CD14-positive monocyte (primary cell): ENCODE measurements around the gene BRF1. TPM values are rescaled to one million over a fixed set of nuclear protein-coding genes. Genes with fewer than 3 reads are reported as not detected.
A peak's percentile ranks its signal among the peaks of the same experiment; 100 is the strongest.

Experiments
- DNase-seq, 3 donors: peaks; one replicate each; pipeline ENCODE4 v3.0.0-alpha.2; 2011 to 2022
- H2AFZ ChIP-seq: 2 replicates; pipeline ENCODE4 v1.6.0; 2012; ENCODE audit warnings: mild to moderate bottlenecking, low read depth, low read length, inconsistent platforms; ENCODE audit not compliant: insufficient read depth, poor library complexity, severe bottlenecking
- H3K27ac ChIP-seq, 2 donors: 1 replicate in 1 of 2; 2 replicates in 1 of 2; pipeline ENCODE4 v1.5.1; 2012 to 2013; ENCODE audit warnings: low read length in 2 of 2, control low read depth in 1 of 2, inconsistent platforms in 1 of 2, low read depth in 1 of 2, mild to moderate bottlenecking in 1 of 2
- H3K27me3 ChIP-seq, 2 donors: one replicate each; pipeline versions ENCODE4 v1.6.0 to v1.6.1; 2011 to 2013; ENCODE audit warnings: low read length in 2 of 2; ENCODE audit not compliant: control insufficient read depth in 2 of 2, insufficient read depth in 2 of 2
- H3K36me3 ChIP-seq, 2 donors: replicated peaks in 1 of 2; 1 replicate in 1 of 2; 2 replicates in 1 of 2; pipeline versions ENCODE4 v1.5.1 to v1.6.1; 2012 to 2013; ENCODE audit warnings: low read length in 2 of 2, control low read depth in 1 of 2, inconsistent platforms in 1 of 2, mild to moderate bottlenecking in 1 of 2; ENCODE audit not compliant: insufficient read depth in 2 of 2, control insufficient read depth in 1 of 2
- H3K4me1 ChIP-seq, 2 donors: 1 replicate in 1 of 2; 2 replicates in 1 of 2; pipeline versions ENCODE4 v1.5.1 to v1.6.1; 2012 to 2013; ENCODE audit warnings: low read length in 2 of 2, control low read depth in 1 of 2, inconsistent platforms in 1 of 2, mild to moderate bottlenecking in 1 of 2, moderate library complexity in 1 of 2; ENCODE audit not compliant: insufficient read depth in 2 of 2, control insufficient read depth in 1 of 2
- H3K4me2 ChIP-seq: replicated peaks from 2 replicates; pipeline ENCODE3; 2012; ENCODE audit warnings: low read length, moderate library complexity, mild to moderate bottlenecking; ENCODE audit not compliant: poor library complexity, severe bottlenecking; ENCODE audit errors: extremely low read depth
- H3K4me3 ChIP-seq, 3 experiments: fragments of 200-600 bp in 1 of 3; sonication (generic) in 1 of 3; replicated peaks in 1 of 3; 1 replicate in 2 of 3; 2 replicates in 1 of 3; pipeline ENCODE4 v1.5.1; 2011 to 2013; ENCODE audit warnings: low read length in 3 of 3, mild to moderate bottlenecking in 3 of 3, control low read depth in 2 of 3, low read depth in 2 of 3, inconsistent platforms in 1 of 3, moderate library complexity in 1 of 3
- H3K79me2 ChIP-seq: 2 replicates; pipeline ENCODE4 v1.6.0; 2012; ENCODE audit warnings: mild to moderate bottlenecking, control low read depth, inconsistent platforms, low read length, moderate library complexity; ENCODE audit not compliant: insufficient read depth
- H3K9ac ChIP-seq: 2 replicates; pipeline ENCODE4 v1.6.0; 2017; ENCODE audit warnings: low read length, mild to moderate bottlenecking; ENCODE audit not compliant: insufficient read depth, poor library complexity, severe bottlenecking
- H3K9me3 ChIP-seq, 2 donors: replicated peaks in 1 of 2; 1 replicate in 1 of 2; 2 replicates in 1 of 2; pipeline versions ENCODE4 v1.5.1 to v1.6.1; 2012 to 2013; ENCODE audit warnings: low read length in 2 of 2, control low read depth in 1 of 2; ENCODE audit not compliant: control insufficient read depth in 1 of 2, insufficient read depth in 1 of 2
- H4K20me1 ChIP-seq: 2 replicates; pipeline ENCODE4 v1.6.0; 2012; ENCODE audit warnings: mild to moderate bottlenecking, low read length, control low read depth, moderate library complexity; ENCODE audit not compliant: insufficient read depth
- H3K27ac Mint-ChIP-seq, 7 donors: one replicate each; pipeline ENCODE4 v1.8.0; 2020; ENCODE audit warnings: mild to moderate bottlenecking in 7 of 7, mixed read lengths in 7 of 7, moderate library complexity in 6 of 7, inconsistent platforms in 2 of 7
- H3K27me3 Mint-ChIP-seq, 3 donors: one replicate each; pipeline ENCODE4 v1.8.0; 2021 to 2022; ENCODE audit warnings: low read depth in 3 of 3, mild to moderate bottlenecking in 3 of 3, mixed read lengths in 3 of 3, moderate library complexity in 3 of 3, inconsistent platforms in 1 of 3
- H3K36me3 Mint-ChIP-seq, 2 donors: one replicate each; pipeline ENCODE4 v1.8.0; 2020; ENCODE audit warnings: mixed read lengths in 2 of 2, inconsistent platforms in 1 of 2, mild to moderate bottlenecking in 1 of 2
- H3K4me1 Mint-ChIP-seq: one replicate; pipeline ENCODE4 v1.8.0; 2020; ENCODE audit warnings: mild to moderate bottlenecking, mixed read lengths
- H3K4me3 Mint-ChIP-seq, 2 donors: one replicate each; pipeline ENCODE4 v1.8.0; 2020; ENCODE audit warnings: mild to moderate bottlenecking in 2 of 2, mixed read lengths in 2 of 2, moderate library complexity in 1 of 2
- H3K9me3 Mint-ChIP-seq, 7 donors: one replicate each; pipeline ENCODE4 v1.8.0; 2020 to 2022; ENCODE audit warnings: mixed read lengths in 7 of 7, mild to moderate bottlenecking in 6 of 7, moderate library complexity in 6 of 7, inconsistent platforms in 2 of 7
- WGBS: methylation state at CpG from one replicate; pipeline ENCODE4 v1.1.5; 2013; ENCODE audit warnings: missing lambda C conversion rate; ENCODE audit not compliant: insufficient coverage; 5-methylcytosine and 5-hydroxymethylcytosine counted together
- intact Hi-C, 2 donors: fragments of 100-400 bp; cut with micrococcal nuclease; formaldehyde crosslinking; loops; one replicate each; pipeline versions ENCODE4 v1.15.0 to v1.15.1; 2023
- polyA plus RNA-seq, 3 donors: library from polyadenylated mRNA; depleted of rRNA in 1 of 3; unstranded in 2 of 3; stranded (reverse) in 1 of 3; fragments of 300-500 nt in 2 of 3; fragments of >200 nt in 1 of 3; fragmentation: Illumina TruSeq in 2 of 3; gene quantifications; 1 replicate in 2 of 3; 2 replicates in 1 of 3; pipeline ENCODE4 v1.2.3, GENCODE V29; 2012 to 2021
- TF ChIP-seq, protein P1 (sequence below): fragments of 200-600 bp; IDR thresholded peaks from one replicate; pipeline ENCODE4 v1.8.0; 2022; ENCODE audit warnings: antibody characterized with exemption, mild to moderate bottlenecking

The BRF1 gene
- polyA plus RNA-seq, 3 donors = 2.3 to 20.5 (median 2.5) TPM

DNA sequence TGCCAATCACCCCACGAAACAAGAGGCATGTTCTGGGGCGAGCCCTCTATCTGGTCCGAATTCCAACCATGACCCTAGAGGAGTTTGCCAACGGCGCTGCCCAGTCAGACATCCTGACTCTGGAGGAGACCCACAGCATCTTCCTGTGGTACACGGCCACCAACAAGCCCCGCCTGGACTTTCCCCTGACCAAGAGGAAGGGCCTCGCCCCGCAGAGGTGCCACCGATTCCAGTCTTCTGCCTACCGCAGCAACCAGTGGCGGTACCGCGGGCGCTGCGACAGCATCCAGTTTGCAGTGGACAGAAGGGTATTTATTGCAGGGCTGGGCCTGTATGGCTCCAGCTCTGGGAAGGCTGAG, 50.8 kb downstream of the BRF1 start:
- H3K4me3 ChIP-seq = no peak overlapping the region
- H3K4me2 ChIP-seq = no peak overlapping the region
- peak overlapping the region in 5 of 7 donors; percentile 12 to 75 (median 54) for H3K27ac Mint-ChIP-seq
- H3K4me1 ChIP-seq = peaks cover 12 to 22% of the 10 kb centered on the region in 2 donors
- H3K27ac ChIP-seq = no peak overlapping the region
- H2AFZ ChIP-seq = no peak overlapping the region
- H3K36me3 Mint-ChIP-seq = peaks cover 46 to 58% of the 10 kb centered on the region in 2 donors
- DNase-seq = no peak
- intact Hi-C loops = no loop called here
- H3K4me3 Mint-ChIP-seq = peak overlapping the region in 1 of 2 donors; percentile 72
- H3K9me3 ChIP-seq = no peaks in the 10 kb centered on the region
- H3K79me2 ChIP-seq = peaks cover 17% of the 10 kb centered on the region
- peaks cover 21% of the 10 kb centered on the region for H3K4me1 Mint-ChIP-seq
- H3K9me3 Mint-ChIP-seq = peaks cover 0 to 3% (median 0%) of the 10 kb centered on the region in 7 donors
- peaks cover 12% of the 10 kb centered on the region for H4K20me1 ChIP-seq
- TF ChIP-seq, protein P1, sequence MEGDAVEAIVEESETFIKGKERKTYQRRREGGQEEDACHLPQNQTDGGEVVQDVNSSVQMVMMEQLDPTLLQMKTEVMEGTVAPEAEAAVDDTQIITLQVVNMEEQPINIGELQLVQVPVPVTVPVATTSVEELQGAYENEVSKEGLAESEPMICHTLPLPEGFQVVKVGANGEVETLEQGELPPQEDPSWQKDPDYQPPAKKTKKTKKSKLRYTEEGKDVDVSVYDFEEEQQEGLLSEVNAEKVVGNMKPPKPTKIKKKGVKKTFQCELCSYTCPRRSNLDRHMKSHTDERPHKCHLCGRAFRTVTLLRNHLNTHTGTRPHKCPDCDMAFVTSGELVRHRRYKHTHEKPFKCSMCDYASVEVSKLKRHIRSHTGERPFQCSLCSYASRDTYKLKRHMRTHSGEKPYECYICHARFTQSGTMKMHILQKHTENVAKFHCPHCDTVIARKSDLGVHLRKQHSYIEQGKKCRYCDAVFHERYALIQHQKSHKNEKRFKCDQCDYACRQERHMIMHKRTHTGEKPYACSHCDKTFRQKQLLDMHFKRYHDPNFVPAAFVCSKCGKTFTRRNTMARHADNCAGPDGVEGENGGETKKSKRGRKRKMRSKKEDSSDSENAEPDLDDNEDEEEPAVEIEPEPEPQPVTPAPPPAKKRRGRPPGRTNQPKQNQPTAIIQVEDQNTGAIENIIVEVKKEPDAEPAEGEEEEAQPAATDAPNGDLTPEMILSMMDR = no peak
- 92% methylated on average over 13 of the region's 16 CpGs for WGBS
- H3K9ac ChIP-seq = no peak overlapping the region
- H3K27me3 ChIP-seq = no peaks in the 10 kb centered on the region
- peaks cover 32 to 45% of the 10 kb centered on the region in 2 donors for H3K36me3 ChIP-seq
- H3K27me3 Mint-ChIP-seq = peaks cover 0 to 1% (median 0%) of the 10 kb centered on the region in 3 donors

DNA sequence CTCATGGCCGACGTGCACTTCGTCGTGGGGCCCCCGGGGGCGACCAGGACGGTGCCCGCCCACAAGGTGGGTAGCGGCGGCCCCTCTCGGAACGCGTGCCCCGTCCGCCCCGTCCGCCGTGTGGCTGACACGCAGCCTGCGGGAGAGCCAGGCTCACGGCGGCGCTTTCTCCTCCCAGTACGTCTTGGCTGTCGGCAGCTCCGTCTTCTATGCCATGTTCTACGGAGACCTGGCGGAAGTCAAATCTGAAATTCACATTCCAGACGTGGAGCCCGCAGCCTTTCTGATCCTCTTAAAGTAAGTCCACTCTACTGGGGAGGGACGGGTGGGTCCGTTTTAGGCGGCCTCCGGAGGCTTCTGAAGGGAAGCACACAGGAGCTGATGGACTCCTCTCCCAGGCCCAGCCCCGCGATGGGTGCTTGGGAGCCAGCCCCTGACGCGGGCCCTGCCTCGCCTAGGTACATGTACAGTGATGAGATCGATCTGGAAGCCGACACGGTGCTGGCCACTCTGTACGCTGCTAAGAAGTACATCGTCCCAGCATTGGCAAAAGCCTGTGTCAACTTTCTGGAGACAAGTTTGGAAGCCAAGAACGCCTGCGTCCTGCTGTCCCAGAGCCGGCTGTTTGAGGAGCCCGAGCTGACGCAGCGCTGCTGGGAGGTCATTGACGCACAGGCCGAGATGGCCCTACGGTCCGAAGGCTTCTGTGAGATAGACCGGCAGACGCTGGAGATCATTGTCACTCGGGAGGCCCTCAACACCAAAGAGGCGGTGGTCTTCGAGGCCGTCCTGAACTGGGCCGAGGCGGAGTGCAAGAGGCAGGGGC, 51.4 kb downstream of the BRF1 start:
- Histone ChIP-seq H3K9ac (peak overlapping the region; percentile 57), H3K4me1 (peaks cover 12 to 22% of the 10 kb centered on the region in 2 donors), H3K27me3 (no peaks in the 10 kb centered on the region), H3K4me2 (peak overlapping the region; percentile 82), H3K9me3 (no peaks in the 10 kb centered on the region), H3K79me2 (peaks cover 17% of the 10 kb centered on the region), H3K27ac (peak overlapping the region in 1 of 2 donors; percentile 48), H3K36me3 (peaks cover 32 to 50% of the 10 kb centered on the region in 2 donors), H3K4me3 (peak overlapping the region in 2 of 3 experiments; percentile 36 to 73), H4K20me1 (peaks cover 12% of the 10 kb centered on the region), H2AFZ (peak overlapping the region; percentile 65)
- H3K4me1 Mint-ChIP-seq = peaks cover 19% of the 10 kb centered on the region
- H3K4me3 Mint-ChIP-seq = peak overlapping the region; percentile 72 to 74
- DNase-seq = no peak
- peaks cover 0 to 3% (median 0%) of the 10 kb centered on the region in 7 donors for H3K9me3 Mint-ChIP-seq
- H3K27ac Mint-ChIP-seq = peak overlapping the region; percentile 35 to 82 (median 54)
- TF ChIP-seq, protein P1 = no peak
- intact Hi-C loops = no loop called here
- H3K36me3 Mint-ChIP-seq = peaks cover 50 to 64% of the 10 kb centered on the region in 2 donors
- H3K27me3 Mint-ChIP-seq = peaks cover 0 to 1% (median 0%) of the 10 kb centered on the region in 3 donors
- 81% methylated on average over 55 of the region's 62 CpGs for WGBS
